ES-I3 (cell line): ENCODE results near the gene PAX2.

Experiments used
- H3K36me3 ChIP-seq: 2 replicates; pipeline ENCODE4 v1.6.1; 2013; ENCODE audit warnings: mild to moderate bottlenecking, low read length, control low read depth, moderate library complexity; ENCODE audit not compliant: insufficient read depth
- H3K4me1 ChIP-seq: 2 replicates; pipeline ENCODE4 v1.6.1; 2013; ENCODE audit warnings: mild to moderate bottlenecking, control low read depth, low read length; ENCODE audit not compliant: insufficient read depth
- H3K9ac ChIP-seq: 2 replicates; pipeline ENCODE4 v1.6.1; 2013; ENCODE audit warnings: low read depth, mild to moderate bottlenecking, low read length, moderate library complexity
- H3K9me3 ChIP-seq: 2 replicates; pipeline ENCODE4 v1.6.1; 2013; ENCODE audit warnings: mild to moderate bottlenecking, low read length, moderate library complexity; ENCODE audit not compliant: control insufficient read depth, insufficient read depth

Gene PAX2

DNA sequence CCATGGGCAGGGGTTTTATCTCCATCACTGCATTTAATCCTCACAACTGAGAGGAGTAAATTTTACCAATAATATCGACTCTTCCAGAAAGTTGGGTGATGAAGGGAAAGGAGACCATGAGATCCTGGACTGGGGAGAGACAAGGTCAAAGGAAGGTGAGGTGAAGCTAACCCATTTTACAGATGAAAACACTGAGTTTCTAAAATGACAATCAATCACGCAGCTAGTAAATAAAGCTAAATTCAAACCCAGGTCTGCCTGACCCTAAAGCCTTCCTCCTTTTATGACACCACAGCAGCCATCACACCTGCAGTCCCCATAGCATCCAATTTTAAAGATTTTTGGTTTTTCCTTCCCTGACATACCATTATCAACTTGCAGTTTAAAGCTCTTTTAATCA, 103.4 kb downstream of the PAX2 start:
- Histone ChIP-seq H3K9me3 (no peaks in the 10 kb centered on the region), H3K4me1 (no peaks in the 10 kb centered on the region), H3K9ac (no peak overlapping the region), H3K36me3 (no peaks in the 10 kb centered on the region)

DNA sequence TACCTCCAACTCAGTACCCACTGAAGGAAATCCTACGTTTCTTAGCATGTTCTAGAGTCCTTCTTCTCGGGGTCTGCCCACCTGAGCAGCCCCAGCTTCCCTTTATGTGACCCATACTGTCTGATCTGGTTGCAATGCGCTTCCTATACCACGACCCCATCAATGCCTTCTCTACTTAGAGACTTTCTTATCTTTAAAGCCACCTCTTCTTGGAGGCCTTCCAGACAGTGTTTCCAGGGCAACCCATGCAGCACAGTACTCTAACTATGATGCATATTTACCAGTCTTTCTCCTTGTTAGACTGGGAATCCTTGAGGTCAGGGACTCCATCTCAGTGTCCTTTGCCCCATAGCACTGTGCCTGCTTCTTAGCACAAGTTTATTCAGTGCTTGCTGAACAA, 112.9 kb downstream of the PAX2 start:
- no peak overlapping the region for H3K9ac ChIP-seq
- H3K36me3 ChIP-seq, result no peaks in the 10 kb centered on the region
- H3K9me3 ChIP-seq, result no peaks in the 10 kb centered on the region
- H3K4me1 ChIP-seq, result no peaks in the 10 kb centered on the region

DNA sequence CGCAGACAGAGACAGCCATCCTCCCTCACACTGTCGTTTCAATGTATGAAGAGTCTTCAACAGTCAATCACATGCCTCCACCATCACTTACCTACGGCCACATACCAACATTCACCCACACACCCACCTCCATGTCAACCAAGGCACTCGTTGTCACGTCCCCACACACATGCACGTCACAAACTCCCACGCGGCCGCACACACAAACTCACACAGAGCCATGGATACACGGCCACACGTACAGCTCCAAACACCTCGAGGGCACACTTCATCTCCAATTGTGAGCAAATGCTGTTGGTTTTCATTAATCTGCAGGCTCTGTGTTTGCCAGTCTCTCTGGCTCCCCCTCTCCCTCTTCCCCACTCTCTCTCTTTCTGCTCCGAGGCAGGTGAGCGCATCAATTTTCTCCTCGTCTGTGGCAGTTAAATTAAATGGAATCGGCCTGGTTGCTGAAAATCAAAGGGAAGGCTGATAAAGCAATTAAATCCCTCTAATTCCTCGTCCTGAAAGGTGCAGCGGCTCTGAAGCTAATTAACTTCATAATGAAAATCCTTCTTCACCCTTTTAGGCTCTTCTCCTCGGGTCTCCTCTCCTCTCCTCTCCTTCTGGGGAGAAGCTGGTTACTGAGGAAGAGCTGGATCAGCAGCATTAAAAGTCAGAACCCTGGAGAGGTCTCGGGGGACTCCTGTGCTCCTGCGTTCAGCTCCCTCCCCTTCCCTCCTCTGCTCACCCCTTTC, 113.5 kb downstream of the PAX2 start:
- no peaks in the 10 kb centered on the region for H3K36me3 ChIP-seq

DNA sequence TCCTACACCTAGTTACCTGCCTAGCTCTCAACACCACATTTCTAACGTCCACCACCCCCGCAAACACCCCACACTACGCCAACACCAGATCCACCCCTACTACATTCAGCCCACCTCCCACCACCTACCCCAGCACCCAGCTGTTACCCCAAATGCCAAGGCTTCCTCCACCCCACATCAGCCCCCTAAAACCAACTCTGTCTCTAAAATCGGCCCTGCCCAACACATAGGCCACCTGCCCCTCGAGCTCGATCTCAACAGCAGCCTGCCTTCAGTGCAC, 114.0 kb downstream of the PAX2 start:
- H3K9me3 ChIP-seq, result no peaks in the 10 kb centered on the region
- no peaks in the 10 kb centered on the region for H3K36me3 ChIP-seq
- no peak overlapping the region for H3K9ac ChIP-seq
- no peaks in the 10 kb centered on the region for H3K4me1 ChIP-seq

More for the DNA sequence above, 113.5 kb downstream of the PAX2 start:
- no peaks in the 10 kb centered on the region for H3K9me3 ChIP-seq
- H3K9ac ChIP-seq, result no peak overlapping the region
- no peaks in the 10 kb centered on the region for H3K4me1 ChIP-seq

DNA sequence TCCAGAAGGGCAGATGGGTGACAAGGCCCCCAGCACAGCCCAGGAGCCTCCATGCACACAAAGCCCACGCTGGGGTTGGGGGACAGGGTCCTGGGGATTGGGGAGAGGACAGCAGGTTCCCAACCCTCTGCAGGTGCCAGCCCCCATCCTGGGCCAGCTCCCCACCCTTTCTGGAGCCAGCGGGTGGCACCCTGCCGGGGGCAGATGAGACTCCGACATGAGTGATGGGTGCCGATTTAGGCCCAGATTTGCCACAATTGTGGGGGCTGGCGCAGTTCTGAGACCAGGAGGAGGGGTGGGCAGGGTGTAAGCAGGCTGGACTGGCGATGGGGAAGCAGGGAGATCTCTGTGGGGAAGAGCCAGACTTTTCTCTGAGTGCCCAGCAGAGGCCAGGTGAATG, 118.1 kb downstream of the PAX2 start:
- H3K9ac ChIP-seq, result no peak overlapping the region
- H3K36me3 ChIP-seq, result no peaks in the 10 kb centered on the region
- no peaks in the 10 kb centered on the region for H3K4me1 ChIP-seq
- no peaks in the 10 kb centered on the region for H3K9me3 ChIP-seq

DNA sequence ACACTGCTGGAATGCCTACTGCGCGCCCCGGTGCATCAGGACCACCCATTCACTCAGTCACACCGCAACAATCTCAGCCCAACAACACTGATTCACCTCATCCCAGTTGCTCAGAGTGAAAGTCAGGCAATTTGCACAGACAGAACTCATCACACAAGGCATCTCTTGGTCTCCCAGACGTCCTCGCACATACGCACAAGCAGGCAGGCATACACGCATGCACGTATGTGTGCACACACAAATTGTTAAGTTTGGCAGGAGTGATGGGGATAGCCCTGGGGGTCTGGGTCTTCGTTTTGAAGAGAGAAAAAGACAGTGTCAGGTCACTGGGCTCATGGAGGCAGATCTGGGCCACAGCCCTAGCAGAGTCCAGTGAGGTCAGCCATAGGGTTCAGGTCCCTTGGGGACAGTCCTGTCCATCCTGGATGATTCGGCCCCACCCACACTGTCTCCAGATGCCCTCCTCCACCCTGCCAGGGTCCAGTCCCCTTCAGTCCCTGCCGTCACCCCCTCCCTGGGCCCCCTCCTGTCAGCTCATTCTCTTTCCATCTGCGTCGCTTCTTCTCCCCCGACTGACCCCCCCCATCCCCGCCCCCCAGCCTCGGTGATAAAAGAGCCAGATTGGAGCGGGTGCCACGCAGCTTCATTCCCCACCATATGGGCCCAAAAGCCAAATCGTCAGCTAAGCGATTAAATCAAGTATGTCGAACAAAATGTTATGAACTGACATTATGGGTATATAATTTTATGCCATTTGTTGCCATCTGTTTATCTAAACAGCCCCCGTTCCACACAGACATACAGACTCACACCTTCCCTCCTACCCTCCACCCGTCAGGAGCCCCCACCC, 118.9 kb downstream of the PAX2 start:
- no peaks in the 10 kb centered on the region for H3K9me3 ChIP-seq
- no peak overlapping the region for H3K9ac ChIP-seq
- no peaks in the 10 kb centered on the region for H3K36me3 ChIP-seq
- no peaks in the 10 kb centered on the region for H3K4me1 ChIP-seq

DNA sequence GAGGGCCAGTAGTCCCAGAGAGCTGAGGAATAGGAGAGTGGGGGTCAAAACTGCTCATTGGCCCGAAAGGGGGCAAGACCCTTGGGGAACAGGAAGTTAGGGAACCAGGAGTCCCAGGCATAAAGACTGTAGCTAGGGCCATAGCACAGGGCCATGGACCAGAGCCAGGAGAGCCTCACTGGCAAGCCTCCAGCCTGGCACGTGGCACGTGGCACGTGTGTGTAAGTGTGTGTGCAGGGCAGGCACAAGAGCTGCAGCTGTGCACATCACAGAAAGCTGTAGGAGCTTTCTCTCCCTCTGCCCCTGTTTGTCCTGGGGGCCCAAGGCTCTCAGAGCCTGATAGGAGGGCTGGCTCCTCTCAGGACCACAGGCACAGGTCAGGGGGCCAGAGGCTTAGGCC, 119.6 kb downstream of the PAX2 start:
- no peaks in the 10 kb centered on the region for H3K36me3 ChIP-seq
- H3K4me1 ChIP-seq, result no peaks in the 10 kb centered on the region
- H3K9me3 ChIP-seq, result no peaks in the 10 kb centered on the region
- no peak overlapping the region for H3K9ac ChIP-seq

DNA sequence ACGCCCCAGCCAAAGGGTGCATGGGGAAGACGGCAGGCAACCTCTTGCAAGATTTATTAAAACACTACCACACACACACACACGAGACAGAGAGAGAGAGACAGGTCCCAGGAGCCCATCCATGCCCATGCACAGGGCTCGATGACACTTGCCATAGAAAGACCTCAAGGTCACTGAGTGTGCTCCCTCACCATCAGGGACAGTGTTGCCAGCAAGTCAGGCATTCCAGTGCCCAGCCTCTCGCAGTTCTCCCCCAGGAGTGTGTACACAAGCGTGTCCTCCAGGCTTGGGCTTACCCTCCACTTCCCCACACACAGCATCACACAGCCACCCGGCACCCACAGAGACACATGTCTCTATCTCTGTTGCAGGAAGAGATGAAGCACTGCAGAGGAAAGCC, 120.6 kb downstream of the PAX2 start:
- Histone ChIP-seq H3K9me3 (no peaks in the 10 kb centered on the region), H3K9ac (no peak overlapping the region), H3K4me1 (no peaks in the 10 kb centered on the region), H3K36me3 (no peaks in the 10 kb centered on the region)

DNA sequence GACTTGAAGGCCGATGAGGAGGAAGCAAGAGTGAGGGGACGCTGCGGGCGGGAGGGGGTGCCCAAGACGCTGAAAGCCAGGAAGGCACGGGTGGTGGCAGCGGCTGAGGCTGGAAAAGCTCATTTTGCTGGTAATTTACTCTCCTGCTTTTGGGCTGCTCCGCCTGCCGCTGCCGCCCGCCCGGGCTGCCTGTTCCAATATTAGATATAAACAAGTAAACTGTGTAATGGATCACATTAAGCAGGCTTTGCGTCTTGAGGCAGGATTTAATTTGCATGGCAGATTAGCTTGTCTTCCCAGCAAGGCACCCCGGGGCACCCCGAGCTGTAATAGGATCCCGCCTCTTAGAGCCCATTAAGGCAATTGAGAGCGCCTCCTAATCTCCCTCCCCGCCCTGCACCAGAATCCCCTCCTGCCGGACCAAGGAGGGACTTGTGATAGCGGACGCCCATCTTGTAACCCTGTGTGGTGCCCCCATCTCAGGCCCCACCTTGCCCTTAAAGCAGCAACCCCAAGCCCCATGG, 121.3 kb downstream of the PAX2 start:
- Histone ChIP-seq H3K4me1 (no peaks in the 10 kb centered on the region), H3K36me3 (no peaks in the 10 kb centered on the region), H3K9ac (no peak overlapping the region), H3K9me3 (no peaks in the 10 kb centered on the region)

DNA sequence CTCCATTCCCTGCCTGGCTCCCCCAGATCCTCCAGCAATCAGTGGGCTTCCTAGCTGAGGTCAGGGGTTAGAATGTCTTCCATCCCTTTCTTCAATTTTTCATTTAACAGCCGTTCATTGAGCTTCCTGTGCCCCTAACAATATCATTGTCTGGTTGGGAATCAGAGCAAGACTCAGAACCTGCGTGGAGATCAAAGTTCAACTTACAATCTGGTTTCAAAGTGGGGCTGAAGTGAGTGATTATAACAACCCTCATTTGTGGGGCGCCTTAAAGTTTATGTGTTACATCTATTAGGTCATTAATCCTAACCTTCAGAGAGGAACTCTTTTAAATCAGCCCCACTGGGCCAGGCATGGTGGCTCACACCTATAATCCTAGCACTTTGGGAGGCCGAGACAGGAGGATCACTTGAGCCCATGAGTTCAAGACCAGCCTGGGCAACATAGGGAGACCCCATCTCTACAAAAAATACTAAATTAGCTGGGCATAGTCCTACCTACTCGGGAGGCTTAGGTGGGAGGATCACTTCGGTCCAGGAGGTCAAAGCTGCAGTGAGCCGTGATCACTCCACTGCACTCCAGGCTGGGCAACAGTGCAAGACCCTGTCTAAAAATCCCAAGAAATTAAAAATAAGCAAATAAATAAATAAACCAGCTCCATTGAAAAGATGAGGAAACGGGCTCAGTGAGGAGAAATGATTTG, 122.0 kb downstream of the PAX2 start:
- Histone ChIP-seq H3K9ac (no peak overlapping the region), H3K4me1 (no peaks in the 10 kb centered on the region), H3K9me3 (no peaks in the 10 kb centered on the region), H3K36me3 (no peaks in the 10 kb centered on the region)

DNA sequence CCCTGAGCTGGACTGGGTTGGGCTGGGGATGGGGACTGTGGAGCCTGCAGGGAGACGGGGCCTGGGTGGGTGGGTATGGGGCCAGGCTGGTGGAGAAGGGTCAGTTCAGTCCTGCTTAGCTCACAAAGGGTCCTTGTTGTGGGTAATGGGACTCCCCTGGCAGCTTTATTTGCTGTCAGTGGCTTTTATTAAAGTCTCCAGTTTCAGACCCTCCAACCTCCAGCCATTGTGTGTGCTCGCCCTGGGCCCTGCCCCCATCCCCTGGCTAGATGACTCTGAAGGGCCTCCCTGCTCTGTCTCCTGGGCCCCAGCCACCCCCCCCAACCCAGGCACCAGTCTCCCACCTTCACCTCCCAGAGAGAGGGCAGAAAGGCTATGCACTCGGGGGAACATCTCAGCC, 123.0 kb downstream of the PAX2 start:
- Histone ChIP-seq H3K9ac (no peak overlapping the region), H3K4me1 (no peaks in the 10 kb centered on the region), H3K36me3 (no peaks in the 10 kb centered on the region), H3K9me3 (no peaks in the 10 kb centered on the region)

DNA sequence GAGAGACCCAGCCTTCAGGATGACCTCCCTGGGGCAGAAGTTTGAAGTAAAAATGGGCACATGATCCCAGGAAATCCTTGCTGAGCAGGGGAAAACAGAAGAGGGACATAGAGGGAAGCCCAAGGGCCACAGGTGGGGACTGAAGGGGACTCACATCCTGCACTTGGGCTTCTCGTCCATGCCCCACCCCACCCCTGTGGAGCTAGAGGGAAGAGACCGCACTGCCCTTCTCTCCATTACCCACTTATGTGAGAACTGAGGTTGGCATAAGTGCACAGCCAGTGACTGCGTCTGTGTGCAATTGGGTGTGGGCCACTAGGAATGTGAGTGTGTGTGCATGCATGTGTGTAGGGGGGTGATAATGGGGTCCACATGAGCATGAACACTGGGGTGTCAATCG, 124.0 kb downstream of the PAX2 start:
- no peak overlapping the region for H3K9ac ChIP-seq
- H3K4me1 ChIP-seq, result no peaks in the 10 kb centered on the region
- no peaks in the 10 kb centered on the region for H3K9me3 ChIP-seq
- H3K36me3 ChIP-seq, result no peaks in the 10 kb centered on the region

DNA sequence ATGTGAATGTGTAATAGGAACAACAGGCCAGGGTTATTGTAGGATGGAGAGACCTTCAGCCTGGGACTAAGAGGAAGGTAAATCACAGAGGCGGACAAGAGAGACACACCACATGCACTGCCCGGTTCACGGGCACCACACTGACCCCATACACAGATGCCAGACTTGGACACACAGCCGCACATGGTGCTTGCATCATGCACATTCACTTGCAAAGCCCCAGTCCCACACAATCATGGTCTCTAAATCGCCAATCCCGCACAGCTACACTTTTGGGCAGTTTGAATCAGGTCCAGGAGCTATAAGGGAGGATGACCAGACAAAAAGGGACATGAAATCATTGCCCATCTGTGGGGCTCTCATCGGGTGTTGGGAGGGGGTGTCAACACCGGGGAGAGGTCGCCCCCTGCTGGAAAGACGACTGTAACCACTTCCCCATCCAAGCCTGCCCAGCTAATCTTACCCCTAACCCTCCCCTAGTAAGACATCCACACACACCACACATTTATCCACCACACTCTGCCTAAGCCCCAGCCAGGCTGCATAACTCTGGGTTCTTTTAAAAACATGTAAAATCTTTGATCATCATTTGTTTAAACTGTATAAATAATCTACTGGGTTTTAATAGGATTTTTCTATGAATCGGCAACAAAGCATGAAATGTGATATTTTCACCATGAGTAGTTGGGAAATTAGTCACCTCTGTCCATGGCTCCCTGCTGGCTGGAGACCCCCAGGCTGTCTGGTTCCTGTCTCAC, 126.8 kb downstream of the PAX2 start:
- Histone ChIP-seq H3K36me3 (no peaks in the 10 kb centered on the region), H3K9ac (no peak overlapping the region), H3K4me1 (no peaks in the 10 kb centered on the region), H3K9me3 (no peaks in the 10 kb centered on the region)

DNA sequence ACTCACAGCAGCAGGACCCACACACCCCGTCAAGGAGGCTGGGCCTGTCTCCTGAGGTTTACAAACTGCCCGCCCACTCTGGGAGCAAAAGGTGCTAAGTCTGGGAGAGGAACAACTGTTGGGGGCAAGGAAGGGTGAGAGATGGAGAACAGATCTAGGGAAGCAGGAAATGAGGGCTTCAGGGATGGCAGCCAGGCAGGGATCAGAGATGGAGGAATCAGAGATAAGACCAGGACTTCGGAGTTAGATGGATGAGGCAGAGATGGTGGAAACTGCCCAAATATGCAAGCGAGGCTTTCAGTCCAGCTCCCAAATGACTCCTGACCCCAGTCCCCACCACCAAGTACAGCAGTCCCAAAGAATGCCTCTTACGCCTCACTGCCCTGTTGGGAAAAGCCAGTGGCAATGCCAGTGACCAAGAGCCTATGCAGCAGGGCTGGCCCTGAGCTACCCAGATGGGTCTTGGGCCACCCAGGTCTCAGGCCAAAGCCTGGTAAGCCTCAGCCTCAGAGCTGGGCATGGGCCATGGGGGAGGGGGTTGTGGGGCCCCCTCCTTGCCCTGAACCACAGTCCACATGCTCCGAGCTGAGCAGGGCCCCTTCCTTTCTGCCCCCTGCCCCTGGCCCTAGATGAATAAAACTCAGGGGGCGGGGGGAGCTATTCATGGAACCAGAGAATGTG, 127.9 kb downstream of the PAX2 start:
- Histone ChIP-seq H3K9me3 (no peaks in the 10 kb centered on the region), H3K4me1 (no peaks in the 10 kb centered on the region; the same call in 1 of the 2 replicates), H3K9ac (no peak overlapping the region), H3K36me3 (no peaks in the 10 kb centered on the region)
